ENCODE data around the gene IL1R1.
"Not testable (repeated sequence)": the region's sequence is repeated elsewhere in the genome, so short reads cannot be mapped to it uniquely, and the experiment has no call there.

The IL1R1 gene

GRCh38 chr2:102141970-102142828 is at the start of gene IL1R1:
Gene IL1R1, plus strand, starts transcription at chr2:102142746. Its CDS starts 14,979 bp downstream, at chr2:102157725.
- H3K27me3 ChIP-seq (ENCODE audit: control insufficient read depth in 1 of 2, insufficient read depth in 2 of 2, low read length in 2 of 2): no peaks in the 10 kb centered on the region
- H3K36me3 ChIP-seq (ENCODE audit: insufficient read depth, low read length): no peaks in the 10 kb centered on the region
- H3K9ac ChIP-seq (ENCODE audit: low read length): peak within 1 kb of the TSS; percentile 79
- peak within 1 kb of the TSS; percentile 69 to 78 for H3K4me3 ChIP-seq (ENCODE audit: low read depth in 1 of 2, low read length in 2 of 2)
- H3K9me3 ChIP-seq (ENCODE audit: low read length): no peaks in the 10 kb centered on the region
- H3K4me1 ChIP-seq (ENCODE audit: insufficient read depth, low read length): peaks cover 24% of the 10 kb centered on the region
- H3K27ac ChIP-seq (ENCODE audit: low read depth, low read length): peak within 1 kb of the TSS; percentile 83

- no peaks in the 10 kb centered on the region for H3K4me1 ChIP-seq (ENCODE audit: insufficient read depth, low read length)
- H3K9ac ChIP-seq (ENCODE audit: low read length): no peak overlapping the region
- H3K4me3 ChIP-seq (ENCODE audit: low read depth in 1 of 2, low read length in 2 of 2): no peak overlapping the region
- no peaks in the 10 kb centered on the region for H3K27me3 ChIP-seq (ENCODE audit: control insufficient read depth in 1 of 2, insufficient read depth in 2 of 2, low read length in 2 of 2)
- no peaks in the 10 kb centered on the region for H3K9me3 ChIP-seq (ENCODE audit: low read length)
- no peaks in the 10 kb centered on the region for H3K36me3 ChIP-seq (ENCODE audit: insufficient read depth, low read length)
- no peak overlapping the region for H3K27ac ChIP-seq (ENCODE audit: low read depth, low read length)
Measured at GRCh38 chr2:102093662-102094061, 48.9 kb upstream of the IL1R1 start.

- Histone ChIP-seq H3K9me3 (ENCODE audit: low read length) (no peaks in the 10 kb centered on the region), H3K9ac (ENCODE audit: low read length) (no peak overlapping the region), H3K27ac (ENCODE audit: low read depth, low read length) (no peak overlapping the region), H3K4me1 (ENCODE audit: insufficient read depth, low read length) (no peaks in the 10 kb centered on the region), H3K4me3 (ENCODE audit: low read depth in 1 of 2, low read length in 2 of 2) (no peak overlapping the region), H3K27me3 (ENCODE audit: control insufficient read depth in 1 of 2, insufficient read depth in 2 of 2, low read length in 2 of 2) (no peaks in the 10 kb centered on the region), H3K36me3 (ENCODE audit: insufficient read depth, low read length) (no peaks in the 10 kb centered on the region)
Measured at GRCh38 chr2:102094917-102095316, 47.6 kb upstream of the IL1R1 start.

GRCh38 chr2:102096103-102096502 is 46.4 kb upstream of the IL1R1 start:
- Histone ChIP-seq H3K27ac (ENCODE audit: low read depth, low read length) (no peak overlapping the region), H3K27me3 (ENCODE audit: control insufficient read depth in 1 of 2, insufficient read depth in 2 of 2, low read length in 2 of 2) (no peaks in the 10 kb centered on the region), H3K9ac (ENCODE audit: low read length) (no peak overlapping the region), H3K9me3 (ENCODE audit: low read length) (no peaks in the 10 kb centered on the region), H3K4me3 (ENCODE audit: low read depth in 1 of 2, low read length in 2 of 2) (no peak overlapping the region), H3K36me3 (ENCODE audit: insufficient read depth, low read length) (no peaks in the 10 kb centered on the region), H3K4me1 (ENCODE audit: insufficient read depth, low read length) (no peaks in the 10 kb centered on the region)

GRCh38 chr2:102098756-102099155 is 43.8 kb upstream of the IL1R1 start:
- Histone ChIP-seq H3K27ac (ENCODE audit: low read depth, low read length) (no peak overlapping the region), H3K9ac (ENCODE audit: low read length) (no peak overlapping the region), H3K4me3 (ENCODE audit: low read depth in 1 of 2, low read length in 2 of 2) (no peak overlapping the region), H3K4me1 (ENCODE audit: insufficient read depth, low read length) (peaks cover 3% of the 10 kb centered on the region), H3K27me3 (ENCODE audit: control insufficient read depth in 1 of 2, insufficient read depth in 2 of 2, low read length in 2 of 2) (no peaks in the 10 kb centered on the region), H3K9me3 (ENCODE audit: low read length) (no peaks in the 10 kb centered on the region), H3K36me3 (ENCODE audit: insufficient read depth, low read length) (no peaks in the 10 kb centered on the region)

- H3K9ac ChIP-seq (ENCODE audit: low read length): no peak overlapping the region
- H3K4me3 ChIP-seq (ENCODE audit: low read depth in 1 of 2, low read length in 2 of 2): no peak overlapping the region
- peaks cover 10% of the 10 kb centered on the region for H3K4me1 ChIP-seq (ENCODE audit: insufficient read depth, low read length)
- H3K27ac ChIP-seq (ENCODE audit: low read depth, low read length): peak overlapping the region; percentile 14
- H3K36me3 ChIP-seq (ENCODE audit: insufficient read depth, low read length): no peaks in the 10 kb centered on the region
- H3K27me3 ChIP-seq (ENCODE audit: control insufficient read depth in 1 of 2, insufficient read depth in 2 of 2, low read length in 2 of 2): no peaks in the 10 kb centered on the region
- no peaks in the 10 kb centered on the region for H3K9me3 ChIP-seq (ENCODE audit: low read length)
Measured at GRCh38 chr2:102099536-102100298, 42.8 kb upstream of the IL1R1 start.

GRCh38 chr2:102100371-102101096 is 42.0 kb upstream of the IL1R1 start:
- H3K27ac ChIP-seq (ENCODE audit: low read depth, low read length): peak overlapping the region; percentile 14
- H3K27me3 ChIP-seq (ENCODE audit: control insufficient read depth in 1 of 2, insufficient read depth in 2 of 2, low read length in 2 of 2): no peaks in the 10 kb centered on the region
- no peaks in the 10 kb centered on the region for H3K9me3 ChIP-seq (ENCODE audit: low read length)
- H3K4me3 ChIP-seq (ENCODE audit: low read depth in 1 of 2, low read length in 2 of 2): no peak overlapping the region
- H3K4me1 ChIP-seq (ENCODE audit: insufficient read depth, low read length): peaks cover 11% of the 10 kb centered on the region
- no peak overlapping the region for H3K9ac ChIP-seq (ENCODE audit: low read length)
- no peaks in the 10 kb centered on the region for H3K36me3 ChIP-seq (ENCODE audit: insufficient read depth, low read length)

GRCh38 chr2:102101097-102101848 is 41.3 kb upstream of the IL1R1 start:
- H3K9me3 ChIP-seq (ENCODE audit: low read length): no peaks in the 10 kb centered on the region
- H3K36me3 ChIP-seq (ENCODE audit: insufficient read depth, low read length): no peaks in the 10 kb centered on the region
- H3K27ac ChIP-seq (ENCODE audit: low read depth, low read length): no peak overlapping the region
- H3K4me1 ChIP-seq (ENCODE audit: insufficient read depth, low read length): peaks cover 11% of the 10 kb centered on the region
- H3K4me3 ChIP-seq (ENCODE audit: low read depth in 1 of 2, low read length in 2 of 2): no peak overlapping the region
- no peaks in the 10 kb centered on the region for H3K27me3 ChIP-seq (ENCODE audit: control insufficient read depth in 1 of 2, insufficient read depth in 2 of 2, low read length in 2 of 2)
- no peak overlapping the region for H3K9ac ChIP-seq (ENCODE audit: low read length)

GRCh38 chr2:102101849-102102635 is 40.5 kb upstream of the IL1R1 start:
- no peak overlapping the region for H3K4me3 ChIP-seq (ENCODE audit: low read depth in 1 of 2, low read length in 2 of 2)
- no peaks in the 10 kb centered on the region for H3K27me3 ChIP-seq (ENCODE audit: control insufficient read depth in 1 of 2, insufficient read depth in 2 of 2, low read length in 2 of 2)
- H3K27ac ChIP-seq (ENCODE audit: low read depth, low read length): no peak overlapping the region
- no peak overlapping the region for H3K9ac ChIP-seq (ENCODE audit: low read length)
- H3K9me3 ChIP-seq (ENCODE audit: low read length): no peaks in the 10 kb centered on the region
- peaks cover 11% of the 10 kb centered on the region for H3K4me1 ChIP-seq (ENCODE audit: insufficient read depth, low read length)
- no peaks in the 10 kb centered on the region for H3K36me3 ChIP-seq (ENCODE audit: insufficient read depth, low read length)

GRCh38 chr2:102102636-102102948 is 40.0 kb upstream of the IL1R1 start:
- not testable (repeated sequence) for H3K4me3 ChIP-seq (ENCODE audit: low read depth in 1 of 2, low read length in 2 of 2); H3K27me3 ChIP-seq (ENCODE audit: control insufficient read depth in 1 of 2, insufficient read depth in 2 of 2, low read length in 2 of 2); H3K36me3 ChIP-seq (ENCODE audit: insufficient read depth, low read length); H3K27ac ChIP-seq (ENCODE audit: low read depth, low read length); H3K9ac ChIP-seq (ENCODE audit: low read length); H3K9me3 ChIP-seq (ENCODE audit: low read length)
- peaks cover 11% of the 10 kb centered on the region for H3K4me1 ChIP-seq (ENCODE audit: insufficient read depth, low read length)

All from muscle layer of colon (tissue), 2 donors.